Limb (tissue), 2 donors: ENCODE data around the gene PLA2G4C.
"Not testable (repeated sequence)": the region's sequence is repeated elsewhere in the genome, so short reads cannot be mapped to it uniquely, and the experiment has no call there.

Source experiments
- DNase-seq, 2 donors: peaks; one replicate each; pipeline ENCODE4 v3.0.0-alpha.2; 2016; ENCODE audit errors: extremely low spot score in 2 of 2

The PLA2G4C gene

DNA sequence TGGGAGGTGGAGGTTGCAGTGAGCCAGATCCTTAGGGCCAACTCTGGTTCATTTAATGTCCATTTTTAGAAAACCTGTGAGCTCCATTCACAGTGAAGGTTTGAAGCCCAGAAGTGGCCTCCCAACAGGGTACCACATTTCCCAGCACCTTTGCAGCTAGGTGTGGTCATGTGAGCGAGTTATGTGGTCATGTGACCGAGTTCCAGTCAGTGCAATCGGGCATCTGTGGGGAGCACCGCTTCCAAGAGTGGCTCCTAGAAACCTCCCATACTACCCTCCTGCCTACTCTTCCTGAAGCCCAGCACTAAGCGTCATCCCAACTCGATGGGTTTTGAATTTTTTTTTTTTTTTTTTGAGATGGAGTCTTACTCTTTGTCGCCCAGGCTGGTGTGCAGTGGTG is 663 bp upstream of the PLA2G4C start:
- DNase-seq, result no peak

GRCh38 chr19:48108997-48109782 is 1.4 kb downstream of the PLA2G4C start:
- DNase-seq, result no peak

- DNase-seq, result no peak
Measured at GRCh38 chr19:48103922-48104321, 6.7 kb downstream of the PLA2G4C start.

- DNase-seq, result no peak
Measured at GRCh38 chr19:48102870-48103751, 7.5 kb downstream of the PLA2G4C start.

- no peak for DNase-seq
Measured at GRCh38 chr19:48095612-48096175, 14.9 kb downstream of the PLA2G4C start.

DNA sequence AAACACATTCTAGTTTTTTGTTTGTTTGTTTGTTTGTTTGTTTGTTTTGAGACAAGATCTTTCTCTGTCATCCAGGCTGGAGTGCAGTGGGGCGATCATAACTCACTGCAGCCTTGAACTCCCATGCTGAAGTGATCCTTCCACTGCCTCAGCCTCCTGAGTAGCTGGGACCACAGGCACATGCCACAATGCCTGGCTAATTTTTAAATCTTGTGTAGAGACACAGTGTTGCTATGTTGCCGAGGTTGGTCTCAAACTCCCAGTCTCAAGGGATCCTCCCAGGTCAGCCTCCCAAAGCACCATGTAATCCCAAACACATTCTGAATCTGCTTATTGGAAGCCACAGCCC is 15.8 kb downstream of the PLA2G4C start:
- no peak for DNase-seq

DNA sequence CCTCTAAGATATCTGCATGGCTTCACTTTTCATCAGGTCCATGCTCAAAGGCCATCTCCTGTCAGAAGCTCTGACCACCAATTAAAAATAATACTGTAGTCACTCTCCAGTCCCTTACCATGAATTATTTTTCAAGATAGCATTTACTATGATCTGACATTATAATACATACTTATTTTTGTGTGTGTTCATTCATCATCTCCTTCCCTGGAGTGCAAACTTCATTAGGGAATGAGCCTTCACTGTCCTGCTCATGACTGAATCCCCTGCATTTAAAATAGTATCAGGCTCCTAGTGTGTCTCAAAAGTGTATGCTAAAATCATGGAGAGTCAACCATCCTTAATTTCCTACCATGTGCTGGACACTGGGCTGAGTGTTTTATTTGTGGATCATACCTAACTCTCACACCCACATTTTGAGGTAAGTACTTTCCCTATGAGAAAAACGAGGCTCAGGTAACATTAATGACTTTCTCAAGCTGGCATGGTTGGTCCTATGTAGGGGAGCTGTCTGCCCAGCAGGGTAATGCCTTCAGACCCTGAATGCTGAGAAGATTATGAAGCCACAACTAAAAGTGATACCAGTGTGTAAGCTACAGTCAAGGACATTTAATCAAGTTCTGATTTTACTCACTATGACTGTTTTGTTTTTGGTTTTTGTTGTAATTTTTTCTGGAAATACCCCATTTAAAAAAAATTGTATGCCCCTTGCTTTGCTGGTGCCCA is 16.3 kb downstream of the PLA2G4C start:
- no peak for DNase-seq

DNA sequence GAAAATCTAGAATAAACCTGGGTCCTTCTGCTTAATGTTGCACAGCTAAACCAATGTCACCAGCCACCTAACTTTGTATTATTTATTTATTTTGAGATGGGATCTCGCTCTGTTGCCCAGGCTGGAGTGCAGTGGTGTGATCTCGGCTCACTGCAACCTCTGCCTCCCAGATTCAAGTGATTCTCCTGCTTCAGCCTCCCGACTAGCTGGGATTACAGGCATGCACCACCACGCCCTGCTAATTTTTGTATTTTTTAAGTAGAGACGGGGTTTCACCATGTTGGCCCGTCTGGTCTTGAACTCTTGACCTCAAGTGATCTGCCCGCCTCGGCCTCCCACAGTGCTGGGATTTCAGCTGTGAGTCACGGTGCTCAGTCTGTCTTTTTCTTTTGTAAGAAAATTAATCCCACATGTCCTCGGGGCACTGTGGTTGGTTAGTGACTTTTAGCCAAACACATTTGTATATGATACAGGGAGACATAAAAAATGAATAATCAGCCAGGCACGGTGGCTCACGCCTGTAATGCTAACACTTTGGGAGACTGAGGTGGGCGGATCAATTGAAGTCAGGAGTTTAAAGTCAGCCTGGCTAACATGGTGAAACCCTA is 19.4 kb downstream of the PLA2G4C start:
- not testable (repeated sequence) for DNase-seq

DNA sequence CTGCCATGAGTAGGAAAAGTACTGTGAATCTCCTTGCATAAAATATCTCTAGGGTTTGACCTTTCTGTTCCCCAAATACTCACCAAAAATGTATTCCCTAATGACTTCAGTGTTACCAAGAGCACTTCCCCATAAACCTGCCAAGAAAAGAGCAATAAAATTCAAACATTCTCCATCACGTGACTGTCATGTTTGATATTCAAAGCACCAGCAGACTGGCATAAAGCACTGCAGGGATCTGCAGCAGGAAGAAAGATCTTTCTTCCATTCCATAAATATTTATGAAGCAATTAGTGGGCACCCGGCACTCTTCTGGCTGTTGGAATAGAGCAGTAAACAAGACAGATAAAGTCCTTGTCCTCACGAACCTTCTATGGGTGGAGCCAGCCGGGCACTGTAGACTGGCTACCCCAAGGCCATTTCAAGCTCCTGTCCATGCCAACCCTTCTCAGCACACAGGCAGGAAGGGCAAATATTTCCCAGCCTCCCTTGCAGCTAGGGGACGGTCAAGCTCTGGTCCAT is 20.3 kb downstream of the PLA2G4C start:
- DNase-seq, result no peak

GRCh38 chr19:48088991-48089390 is 21.6 kb downstream of the PLA2G4C start:
- not testable (repeated sequence) for DNase-seq

GRCh38 chr19:48085904-48086864 is 24.4 kb downstream of the PLA2G4C start:
- no peak for DNase-seq

GRCh38 chr19:48085076-48085475 is 25.5 kb downstream of the PLA2G4C start:
- DNase-seq, result no peak

DNA sequence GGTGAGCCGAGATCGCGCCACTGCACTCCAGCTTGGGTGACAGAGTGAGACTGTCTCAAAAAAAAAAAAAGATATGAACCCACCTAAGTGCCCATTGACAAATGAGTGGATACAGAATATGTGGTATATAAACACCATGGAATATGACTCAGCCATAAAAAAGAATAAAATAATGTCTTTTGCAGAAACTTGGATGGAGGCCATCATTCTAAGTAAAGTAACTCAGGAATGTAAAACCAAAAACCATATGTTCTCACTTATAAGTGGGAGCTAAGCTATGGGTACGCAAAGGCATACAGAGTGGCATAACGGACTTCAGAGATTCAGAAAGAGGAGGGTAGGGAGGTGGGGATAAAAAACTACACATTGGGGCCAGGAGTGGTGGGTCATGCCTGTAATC is 29.5 kb downstream of the PLA2G4C start:
- no peak for DNase-seq

GRCh38 chr19:48070177-48070769 is 40.3 kb downstream of the PLA2G4C start:
- DNase-seq, result not testable (repeated sequence)

DNA sequence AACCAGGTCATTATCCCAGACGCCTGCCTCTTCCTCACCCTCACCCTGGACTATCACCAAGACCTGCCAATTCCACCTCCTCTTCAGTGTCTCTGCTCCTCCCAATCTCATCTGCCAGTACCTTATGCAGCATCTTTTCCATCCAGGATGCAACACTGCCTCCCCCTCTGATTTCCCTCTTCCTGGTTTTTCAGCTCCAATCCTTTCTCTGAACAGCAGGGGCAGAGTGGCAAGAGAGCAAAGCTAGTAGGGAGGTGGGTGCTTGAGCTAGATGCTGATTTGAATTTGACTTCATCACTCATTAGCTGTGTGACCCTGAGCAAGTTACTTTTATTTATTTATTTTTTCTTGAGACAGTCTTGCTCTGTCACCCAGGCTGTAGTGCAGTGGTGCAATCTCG is 41.2 kb downstream of the PLA2G4C start:
- no peak for DNase-seq

DNA sequence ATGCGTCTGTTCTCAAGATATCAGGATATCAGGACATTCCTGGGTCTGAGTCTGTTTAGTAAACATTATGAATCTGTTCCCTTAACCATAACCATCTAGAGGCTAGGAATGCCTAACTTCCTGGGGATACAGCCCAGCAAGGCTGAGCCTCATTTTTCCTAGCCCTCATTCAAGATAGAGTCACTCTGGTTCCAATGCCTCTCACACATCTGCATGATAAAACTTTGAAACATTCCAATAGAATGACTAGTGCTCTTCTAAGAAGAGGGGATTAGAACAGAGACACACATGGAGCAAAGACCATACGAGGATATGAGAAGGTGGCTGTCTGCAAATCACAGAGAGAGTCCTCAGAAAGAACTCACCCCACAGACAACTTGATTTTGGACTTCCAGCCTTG is 46.1 kb downstream of the PLA2G4C start:
- DNase-seq, result no peak

DNA sequence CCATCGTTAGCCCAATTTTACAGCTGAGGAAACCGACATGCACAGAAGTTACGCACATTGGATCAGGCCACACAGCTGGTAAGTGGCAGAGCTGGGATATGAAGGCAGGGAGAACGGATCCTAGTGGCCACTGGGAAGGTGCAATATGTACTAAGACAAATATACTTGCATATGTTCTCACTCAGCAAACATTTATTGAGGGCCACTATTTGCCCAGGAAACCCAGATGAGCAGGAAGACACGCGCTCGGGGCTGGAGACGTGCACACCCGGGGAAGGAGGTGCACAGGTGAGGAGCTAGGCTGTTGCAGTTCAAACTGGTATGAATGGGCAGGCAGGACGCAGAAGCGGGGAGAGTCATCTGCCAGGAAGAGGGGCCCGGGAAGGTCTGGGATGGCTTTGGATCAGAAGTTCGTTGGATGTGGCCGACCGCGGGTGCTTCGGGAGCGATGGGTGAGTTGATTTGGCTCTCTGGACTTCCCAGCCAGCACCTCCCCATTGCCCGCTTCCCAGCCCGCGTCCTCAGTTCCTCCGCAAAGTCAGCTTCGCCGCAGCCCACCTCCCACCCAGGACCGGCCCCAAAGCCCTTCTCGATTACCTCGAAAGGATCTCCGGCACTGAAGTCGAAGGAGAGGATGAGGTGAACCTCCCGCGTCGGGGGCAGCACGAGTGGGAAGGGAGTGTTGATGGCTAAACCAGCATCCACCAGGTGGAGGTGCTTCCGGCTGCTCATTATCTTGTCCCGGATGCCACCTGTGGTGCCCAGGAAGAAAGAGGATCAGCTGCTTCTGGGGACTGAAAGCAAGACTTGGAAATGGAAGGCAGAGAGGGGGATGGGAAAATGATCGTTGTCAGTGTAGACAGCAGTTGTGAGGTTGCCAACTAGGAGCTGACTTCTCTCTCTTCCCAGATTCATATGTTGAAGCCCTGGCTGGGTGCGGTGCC is 48.9 kb downstream of the PLA2G4C start:
- DNase-seq, result no peak

DNA sequence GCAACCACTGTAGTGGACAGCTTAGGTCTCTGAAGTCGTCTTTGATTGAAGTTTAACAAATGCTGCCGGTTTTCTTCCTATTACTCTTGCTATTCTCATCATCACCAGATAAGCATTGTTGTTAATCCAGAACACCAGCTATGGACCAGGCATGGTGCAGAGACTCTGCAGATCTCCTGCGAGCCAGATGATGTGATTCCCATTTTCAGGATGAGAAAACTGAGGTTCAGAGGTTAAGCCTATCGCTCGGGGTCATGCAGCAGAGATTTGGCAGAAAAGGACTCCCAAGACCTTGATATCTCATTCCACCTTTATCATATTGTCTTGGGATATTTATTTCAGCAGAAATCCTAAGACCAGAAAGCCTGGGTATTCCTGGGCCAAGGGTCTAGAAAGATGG is 50.2 kb downstream of the PLA2G4C start:
- no peak for DNase-seq
